GM18519 (cell line): ENCODE data around the gene FOXP2.
"Not testable (repeated sequence)": the region's sequence is repeated elsewhere in the genome, so short reads cannot be mapped to it uniquely, and the experiment has no call there.

ENCODE experiments used
- ATAC-seq: cut with Tn5 transposase; IDR thresholded peaks from one replicate; pipeline ENCODE4 v1.9.1; 2021; ENCODE audit warnings: mild to moderate bottlenecking, moderate library complexity; ENCODE audit not compliant: unreplicated experiment, low FRiP score

Gene FOXP2

GRCh38 chr7:114574384-114574783, 159.8 kb downstream of the FOXP2 start:
- no peak for ATAC-seq

- ATAC-seq = no peak
Measured at GRCh38 chr7:114575098-114575497, 160.5 kb downstream of the FOXP2 start.

- ATAC-seq = not testable (repeated sequence)
Measured at GRCh38 chr7:114580963-114581362, 166.3 kb downstream of the FOXP2 start.

GRCh38 chr7:114588506-114588905, 173.9 kb downstream of the FOXP2 start:
- no peak for ATAC-seq

GRCh38 chr7:114589436-114589835, 174.8 kb downstream of the FOXP2 start:
- ATAC-seq = no peak

GRCh38 chr7:114590298-114590697, 175.7 kb downstream of the FOXP2 start:
- no peak for ATAC-seq

- ATAC-seq = no peak
Measured at GRCh38 chr7:114598946-114599345, 184.3 kb downstream of the FOXP2 start.

- ATAC-seq = no peak
Measured at GRCh38 chr7:114606100-114606499, 191.5 kb downstream of the FOXP2 start.

GRCh38 chr7:114608822-114609221, 194.2 kb downstream of the FOXP2 start:
- not testable (repeated sequence) for ATAC-seq

- no peak for ATAC-seq
Measured at GRCh38 chr7:114620208-114620607, 205.6 kb downstream of the FOXP2 start.

- ATAC-seq = no peak
Measured at GRCh38 chr7:114622221-114622620, 207.6 kb downstream of the FOXP2 start.

GRCh38 chr7:114623146-114623545, 208.5 kb downstream of the FOXP2 start:
- no peak for ATAC-seq

- no peak for ATAC-seq
Measured at GRCh38 chr7:114627231-114627630, 212.6 kb downstream of the FOXP2 start.

- no peak for ATAC-seq
Measured at GRCh38 chr7:114628362-114628761, 213.7 kb downstream of the FOXP2 start.

GRCh38 chr7:114629762-114630161, 215.1 kb downstream of the FOXP2 start:
- no peak for ATAC-seq

GRCh38 chr7:114630201-114630990, 215.8 kb downstream of the FOXP2 start:
- no peak for ATAC-seq

- ATAC-seq = no peak
Measured at GRCh38 chr7:114631249-114631822, 216.7 kb downstream of the FOXP2 start.

GRCh38 chr7:114639451-114639850, 224.8 kb downstream of the FOXP2 start:
- no peak for ATAC-seq

- no peak for ATAC-seq
Measured at GRCh38 chr7:114644455-114644854, 229.8 kb downstream of the FOXP2 start.

- no peak for ATAC-seq
Measured at GRCh38 chr7:114645451-114645850, 230.8 kb downstream of the FOXP2 start.

GRCh38 chr7:114647518-114647917, 232.9 kb downstream of the FOXP2 start:
- no peak for ATAC-seq

- ATAC-seq = no peak
Measured at GRCh38 chr7:114648117-114648516, 233.5 kb downstream of the FOXP2 start.
